GM19023 (cell line): ENCODE measurements around the gene NCAPD2.

Experiments used
- ATAC-seq: cut with Tn5 transposase; IDR thresholded peaks from one replicate; pipeline ENCODE4 v1.9.1; 2021; ENCODE audit warnings: mild to moderate bottlenecking, moderate library complexity; ENCODE audit not compliant: unreplicated experiment

NCAPD2 gene

DNA sequence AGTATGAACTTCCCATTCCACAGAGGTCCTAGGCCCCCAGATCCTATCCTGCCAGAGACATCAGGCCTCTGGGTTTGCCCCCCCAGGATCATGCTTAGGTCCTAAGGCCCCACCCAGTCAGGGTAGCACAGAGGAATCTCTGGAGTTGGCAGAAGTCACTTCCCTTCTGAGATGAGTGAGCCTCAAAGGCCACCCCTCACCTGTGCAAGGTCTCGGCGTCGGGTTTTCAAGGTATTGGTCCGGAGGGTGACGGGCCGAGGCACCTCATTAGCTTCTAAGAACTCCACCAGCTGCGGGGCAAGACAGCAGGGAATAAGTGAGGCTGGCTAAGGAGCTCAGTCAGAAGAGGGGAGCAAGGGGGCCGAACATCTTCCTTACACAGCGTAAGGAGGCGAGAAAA lies 69.0 kb downstream of the NCAPD2 start:
- ATAC-seq: no peak

DNA sequence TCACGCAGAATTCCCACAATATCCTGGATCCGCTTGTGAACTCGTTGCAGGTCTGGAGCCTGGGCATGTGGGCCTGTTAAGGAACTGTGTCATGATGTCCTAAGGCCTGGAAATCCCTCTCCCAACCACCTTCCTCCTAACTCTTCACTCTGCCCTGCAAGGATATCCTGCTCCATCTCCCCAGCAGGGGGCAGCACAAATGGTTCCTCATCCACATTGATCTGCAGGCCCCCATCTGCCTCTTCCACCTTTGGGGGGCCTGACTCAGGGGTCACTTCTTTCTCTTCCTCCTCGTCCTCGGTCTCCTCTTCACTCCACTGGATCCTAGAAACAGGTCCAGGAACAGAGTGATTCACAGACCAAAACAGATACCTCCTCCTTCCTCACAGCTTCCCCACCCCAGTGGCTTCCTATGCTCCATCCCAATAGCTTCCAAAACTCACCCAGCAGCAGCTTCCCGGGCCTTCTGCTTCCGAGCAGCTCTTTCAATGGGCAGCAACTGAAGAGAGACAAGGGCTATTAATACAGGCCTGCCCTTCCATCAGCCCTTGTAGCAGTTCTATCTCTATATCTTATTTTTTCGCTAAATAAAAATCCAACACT lies 69.6 kb downstream of the NCAPD2 start:
- no peak for ATAC-seq

DNA sequence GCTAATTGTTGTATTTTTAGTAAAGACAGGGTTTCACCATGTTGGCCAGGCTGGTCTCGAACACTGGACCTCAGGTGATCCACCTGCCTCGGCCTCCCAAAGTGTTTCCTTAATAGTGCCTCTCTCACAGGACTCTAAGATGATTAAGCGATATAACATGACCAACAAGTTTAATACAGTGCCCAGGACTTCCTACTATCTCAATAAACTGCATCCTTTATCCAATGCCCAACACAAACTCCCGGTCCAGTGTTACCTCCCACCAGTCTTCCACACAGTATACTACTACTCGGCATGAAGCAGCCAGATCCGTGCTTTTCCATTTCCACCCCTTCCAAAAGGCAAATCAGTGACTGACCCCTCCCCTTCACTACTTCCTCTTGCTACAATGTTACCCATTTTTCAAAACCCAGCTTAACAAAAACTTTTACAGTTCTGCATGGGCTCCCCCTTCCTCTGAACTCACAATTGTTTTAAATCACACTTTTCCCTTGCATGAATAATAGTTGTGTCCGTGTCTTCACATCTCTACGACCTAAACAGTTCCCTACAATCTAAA lies 73.3 kb downstream of the NCAPD2 start:
- no peak for ATAC-seq

GRCh38 chr12:6569312-6569711 lies 75.4 kb downstream of the NCAPD2 start:
- ATAC-seq: no peak

DNA sequence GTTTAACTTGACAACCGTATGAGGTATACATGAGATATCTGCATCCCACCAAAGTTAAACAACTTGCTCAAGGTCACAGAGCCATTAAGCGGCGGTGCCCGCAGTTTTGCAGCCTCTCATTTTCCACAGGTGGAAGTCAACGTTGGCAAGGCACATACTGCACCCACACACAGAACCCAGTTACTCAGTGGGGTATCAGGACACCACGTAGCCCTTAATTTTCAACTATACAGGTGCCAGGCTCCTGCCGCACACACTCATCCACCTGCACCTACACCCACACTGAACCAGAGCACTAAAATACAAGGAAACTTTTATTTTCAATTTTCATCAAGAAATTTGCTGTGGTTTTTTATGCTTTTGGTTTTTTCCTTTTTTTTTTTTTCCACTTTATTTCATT lies 75.9 kb downstream of the NCAPD2 start:
- no peak for ATAC-seq

- no peak for ATAC-seq
Observed at GRCh38 chr12:6570264-6570887, 76.5 kb downstream of the NCAPD2 start.

DNA sequence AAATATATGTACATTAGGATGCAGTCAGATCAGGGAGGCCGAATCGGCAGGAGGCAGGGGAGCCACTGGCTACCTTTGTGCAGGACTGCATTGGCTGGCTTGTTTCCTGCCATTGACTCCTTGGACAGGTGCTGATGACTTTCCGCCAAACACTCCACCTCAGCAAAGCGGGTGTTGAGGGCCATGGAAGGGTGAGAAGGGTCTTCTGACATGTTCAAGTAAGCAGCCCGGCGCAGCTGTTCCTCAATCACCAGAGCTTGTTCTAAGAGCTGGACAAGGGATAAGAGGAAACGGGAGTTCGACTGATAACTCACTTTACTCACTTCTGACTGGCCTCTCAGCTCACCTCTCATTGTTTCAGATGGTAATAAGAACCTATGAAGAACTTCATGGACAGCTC lies 79.1 kb downstream of the NCAPD2 start:
- ATAC-seq: no peak

- ATAC-seq: no peak
Observed at GRCh38 chr12:6574576-6575295, 80.8 kb downstream of the NCAPD2 start.

DNA sequence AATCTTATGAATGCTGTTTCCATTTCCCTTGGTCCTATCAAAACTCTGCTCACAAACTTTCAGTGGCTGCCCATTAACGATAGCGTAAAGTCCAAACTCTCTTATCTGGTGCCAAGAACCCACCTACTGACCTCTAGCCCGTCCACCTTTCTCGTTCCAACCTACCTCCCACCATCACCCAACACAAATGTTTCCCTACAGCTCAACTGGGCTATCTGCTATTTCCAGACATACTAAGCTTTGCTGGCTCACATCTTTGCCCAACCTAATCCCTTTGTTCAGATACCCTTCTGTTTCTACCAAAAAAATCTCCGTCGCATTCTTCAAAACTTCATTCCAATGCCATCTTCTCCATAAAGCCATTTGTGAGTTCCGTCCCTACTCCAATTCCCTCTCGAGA lies 81.7 kb downstream of the NCAPD2 start:
- no peak for ATAC-seq
